GM18873 (cell line): ENCODE measurements around the gene TBX19.

Experiments used
- ATAC-seq: cut with Tn5 transposase; IDR thresholded peaks from one replicate; pipeline ENCODE4 v1.9.1; 2021; ENCODE audit warnings: mild to moderate bottlenecking, moderate library complexity, moderate number of reproducible peaks; ENCODE audit not compliant: unreplicated experiment, low FRiP score

TBX19 gene

GRCh38 chr1:168280296-168280927, at the start of gene TBX19:
TBX19 (plus strand) TSS chr1:168280877; CDS start chr1:168281091, 214 bp downstream.
- no peak for ATAC-seq

DNA sequence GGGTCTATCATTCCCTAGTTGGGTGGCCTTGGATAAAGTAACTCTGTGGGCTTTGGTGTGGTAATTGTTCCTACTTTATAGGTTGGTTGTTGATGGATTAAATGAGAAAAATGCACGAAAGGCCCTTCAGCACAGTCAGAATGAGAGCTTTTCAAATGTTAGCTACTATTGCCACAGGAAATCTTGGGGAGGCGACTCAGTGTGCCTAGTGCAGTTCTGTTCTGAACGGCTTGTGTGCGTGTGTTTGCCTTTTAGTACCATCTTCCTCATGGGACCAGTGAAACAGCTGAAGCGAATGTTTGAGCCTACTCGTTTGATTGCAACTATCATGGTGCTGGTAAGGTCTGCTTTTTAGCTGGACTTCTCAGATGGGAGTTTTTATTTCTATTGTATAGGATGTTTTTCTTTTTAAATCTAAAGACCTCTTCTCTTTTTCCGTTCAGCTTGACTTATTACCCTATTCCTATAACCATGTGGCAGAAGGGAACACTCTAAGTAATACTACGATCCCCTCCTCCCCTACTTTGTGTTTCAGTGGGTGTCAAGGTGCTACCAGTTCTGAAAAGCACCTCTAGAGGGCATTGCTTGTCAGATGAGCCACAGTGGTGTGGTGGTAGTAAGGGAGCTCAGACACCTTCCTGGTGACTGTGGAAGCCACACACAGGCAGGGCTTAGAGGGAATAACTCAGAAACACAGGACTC, 45.7 kb upstream of the TBX19 start:
- ATAC-seq, result no peak

GRCh38 chr1:168235548-168235885, 45.2 kb upstream of the TBX19 start:
- ATAC-seq, result no peak

DNA sequence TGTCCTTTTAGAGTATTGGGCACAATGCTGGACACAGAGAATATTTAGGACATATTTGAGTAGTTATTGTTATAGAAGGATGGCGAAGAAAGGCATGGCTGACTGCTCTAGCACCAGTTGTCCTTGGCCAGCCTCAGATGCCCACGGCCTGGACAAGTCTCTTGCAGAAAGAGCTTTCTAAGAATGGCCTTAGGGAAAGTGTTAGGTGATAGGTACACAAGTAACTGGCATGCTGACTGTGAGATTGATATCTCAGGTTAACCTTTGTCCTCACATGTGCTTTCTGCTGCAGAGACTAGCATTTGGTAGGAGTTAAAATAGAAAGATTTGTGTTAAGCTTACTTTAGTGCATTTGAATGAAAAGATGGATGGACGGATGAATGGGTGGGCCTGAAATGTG, 44.7 kb upstream of the TBX19 start:
- no peak for ATAC-seq

- ATAC-seq, result no peak
Measured at GRCh38 chr1:168236836-168237611, 43.7 kb upstream of the TBX19 start.

DNA sequence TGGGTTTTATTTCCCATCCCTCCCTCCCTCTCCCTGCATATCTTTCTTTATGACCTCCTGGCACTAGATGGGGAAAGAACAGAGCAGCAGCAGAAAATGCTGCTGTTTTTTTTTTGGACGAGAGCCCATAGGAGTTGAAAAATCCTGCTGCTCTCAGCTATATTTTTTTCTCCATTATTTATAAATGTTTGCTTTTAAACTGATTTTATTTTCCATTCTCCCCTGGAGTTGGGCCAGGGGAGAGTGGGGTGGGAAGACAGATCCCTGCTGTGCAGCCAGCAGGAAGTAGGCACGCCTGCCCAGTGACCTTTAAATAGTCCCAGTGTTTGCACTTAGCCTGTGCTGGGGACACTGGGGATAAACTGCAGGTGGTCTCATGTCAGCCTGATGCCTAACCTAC, 37.5 kb upstream of the TBX19 start:
- ATAC-seq, result no peak

DNA sequence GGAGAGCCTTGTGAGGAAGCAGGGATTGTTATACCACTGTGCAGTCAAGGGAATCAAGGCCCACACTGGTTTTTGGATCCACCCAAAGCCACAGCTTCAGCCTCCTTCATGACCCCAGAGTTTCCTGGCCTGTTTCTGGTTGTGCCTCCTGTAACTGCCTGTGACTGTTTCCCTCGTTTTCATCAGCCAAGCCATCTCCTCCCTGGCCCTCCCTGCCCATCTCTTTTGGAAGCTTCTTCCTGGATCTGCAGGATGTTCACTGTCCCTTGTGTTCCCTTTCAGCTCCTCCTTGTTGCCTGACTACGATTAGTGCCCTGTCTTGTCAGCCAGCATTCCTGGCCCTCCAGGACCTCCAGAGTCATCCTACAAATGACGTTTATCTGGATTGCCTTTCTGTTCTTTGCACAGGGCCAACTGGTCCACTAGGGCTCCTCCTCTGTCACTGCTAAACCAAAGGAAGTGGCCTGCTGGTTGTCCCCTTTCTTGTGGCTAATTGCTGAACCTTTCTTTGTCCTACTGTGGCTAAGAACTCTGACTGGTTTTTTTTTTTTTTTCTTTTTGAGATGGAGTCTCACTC, 37.0 kb upstream of the TBX19 start:
- ATAC-seq, result no peak

- no peak for ATAC-seq
Measured at GRCh38 chr1:168245042-168245441, 35.6 kb upstream of the TBX19 start.

- no peak for ATAC-seq
Measured at GRCh38 chr1:168246506-168246905, 34.2 kb upstream of the TBX19 start.

GRCh38 chr1:168252204-168252733, 28.4 kb upstream of the TBX19 start:
- ATAC-seq, result no peak

- ATAC-seq, result no peak
Measured at GRCh38 chr1:168256164-168256563, 24.5 kb upstream of the TBX19 start.

DNA sequence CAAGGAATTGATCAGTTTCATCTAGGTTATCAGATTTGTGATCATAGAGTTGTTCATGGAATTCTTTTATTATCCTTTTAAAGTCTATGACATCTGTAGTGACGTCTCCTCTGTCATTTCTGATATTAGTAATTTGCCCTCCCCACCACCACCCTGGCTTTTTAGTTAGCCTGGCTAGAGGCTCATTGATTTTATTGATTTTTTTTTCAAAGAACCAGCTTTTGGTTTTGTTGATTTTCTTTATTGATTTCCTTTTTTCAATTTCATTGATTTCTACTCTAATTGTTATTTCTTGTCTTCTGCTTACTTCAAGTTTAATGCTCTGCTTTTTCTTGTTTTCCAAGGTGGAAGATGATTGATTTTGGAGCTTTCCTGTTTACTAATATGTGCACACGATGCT, 23.3 kb upstream of the TBX19 start:
- ATAC-seq, result no peak

- ATAC-seq, result no peak
Measured at GRCh38 chr1:168259567-168259966, 21.1 kb upstream of the TBX19 start.

DNA sequence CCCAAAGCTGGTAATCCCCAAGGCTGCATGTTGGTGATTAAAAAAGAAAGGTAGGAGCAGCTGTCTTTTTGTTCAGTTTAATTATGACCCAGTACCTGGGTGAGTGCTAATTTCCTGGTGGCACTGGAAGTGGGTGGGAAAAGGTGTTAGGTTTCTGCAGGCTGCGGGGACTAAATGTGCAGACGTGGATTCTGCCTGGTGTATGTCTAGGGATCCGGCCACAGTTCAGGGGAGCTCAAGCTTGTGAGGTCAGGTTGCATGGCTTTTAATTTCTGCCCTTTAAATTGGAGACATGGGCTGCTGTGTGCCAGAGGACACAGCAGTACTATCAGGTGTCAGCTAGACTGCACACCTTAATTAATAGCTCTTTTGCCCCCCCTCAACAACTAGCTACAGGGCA, 20.3 kb upstream of the TBX19 start:
- no peak for ATAC-seq

DNA sequence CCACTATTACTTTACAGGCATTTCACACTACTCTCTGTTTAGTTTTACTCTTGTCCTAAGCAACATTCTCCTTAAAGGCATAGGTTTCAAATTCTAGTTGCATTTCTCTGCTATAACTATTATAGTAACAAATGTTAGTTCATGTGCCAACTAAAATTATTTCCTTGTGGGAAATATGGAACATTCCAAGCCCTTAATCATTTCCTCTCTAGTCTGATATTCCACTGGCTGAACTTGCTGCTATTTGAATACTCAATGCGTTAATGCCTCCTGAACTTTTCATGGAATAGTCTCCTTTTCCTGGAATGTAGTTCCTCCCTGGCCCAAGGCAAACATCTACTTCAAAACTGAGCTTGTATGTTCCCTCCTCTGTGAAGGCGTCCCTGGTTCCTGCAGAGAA, 19.3 kb upstream of the TBX19 start:
- ATAC-seq, result no peak

GRCh38 chr1:168263130-168263529, 17.5 kb upstream of the TBX19 start:
- ATAC-seq, result no peak

GRCh38 chr1:168264296-168264695, 16.4 kb upstream of the TBX19 start:
- no peak for ATAC-seq

GRCh38 chr1:168265596-168265995, 15.1 kb upstream of the TBX19 start:
- ATAC-seq, result no peak

GRCh38 chr1:168266644-168267186, 14.0 kb upstream of the TBX19 start:
- ATAC-seq, result no peak

GRCh38 chr1:168271636-168272035, 9.0 kb upstream of the TBX19 start:
- ATAC-seq, result no peak

DNA sequence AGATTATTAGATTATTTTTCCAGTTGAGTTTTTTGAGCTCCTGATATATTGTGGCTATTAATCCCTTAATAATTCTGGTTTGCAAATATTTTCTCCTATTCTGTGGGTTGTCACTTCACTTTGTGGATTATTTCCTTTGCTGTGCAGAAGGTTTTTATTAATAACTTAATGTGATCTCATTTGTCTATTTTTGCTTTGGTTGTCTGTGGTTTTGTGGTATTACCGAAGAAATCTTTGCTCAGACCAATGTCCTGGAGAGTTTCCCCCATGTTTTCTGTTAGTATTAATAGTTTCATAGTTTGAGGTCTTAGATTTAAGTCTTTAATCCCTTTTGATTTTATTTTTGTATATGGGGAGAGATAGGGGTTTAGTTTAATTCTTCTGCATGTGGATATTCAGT, 7.1 kb upstream of the TBX19 start:
- ATAC-seq, result no peak
